ENCODE data around the gene CHCHD3.
"Not testable (repeated sequence)": the region's sequence is repeated elsewhere in the genome, so short reads cannot be mapped to it uniquely, and the experiment has no call there.

Gene CHCHD3

DNA sequence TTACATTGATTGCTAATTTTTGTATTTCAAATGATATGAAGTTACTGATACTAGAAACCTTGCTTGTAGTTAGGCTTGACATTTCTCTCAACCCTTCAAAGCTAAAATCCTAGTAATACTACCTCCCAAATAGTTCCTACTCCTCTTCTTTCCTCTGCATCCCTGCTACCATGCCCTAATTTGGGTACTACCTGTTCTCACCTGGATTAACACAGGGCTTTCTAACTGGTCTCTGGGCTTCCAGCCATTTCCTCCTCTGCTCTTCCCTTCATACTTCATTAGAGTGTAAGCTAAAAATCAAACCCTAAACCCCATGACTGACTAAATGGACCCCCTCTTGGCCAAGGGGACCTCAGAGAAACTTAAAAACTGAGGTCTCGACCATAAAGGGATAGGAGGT is 112.4 kb downstream of the CHCHD3 start:
- Histone ChIP-seq H3K36me3 (ENCODE audit: insufficient read depth) (no peaks in the 10 kb centered on the region), H4K20me1 (ENCODE audit: insufficient read depth) (no peaks in the 10 kb centered on the region), H3K4me2 (peak overlapping the region; percentile 54; the same call in 1 of the 2 replicates), H3K9ac (no peak overlapping the region), H3K27ac (no peak overlapping the region), H2AFZ (ENCODE audit: low read depth) (no peak overlapping the region), H3K79me2 (ENCODE audit: insufficient read depth, low read depth) (peaks cover 7% of the 10 kb centered on the region; the same call in 1 of the 2 replicates), H3K27me3 (ENCODE audit: insufficient read depth, low read depth) (no peaks in the 10 kb centered on the region), H3K4me1 (ENCODE audit: low read depth, poor library complexity, severe bottlenecking) (peaks cover 32% of the 10 kb centered on the region), H3K4me3 (IDR thresholded peaks at IDR 0.05; ENCODE audit: insufficient read depth, low read depth, low read length) (no peak overlapping the region)
- TF ChIP-seq, protein P1, sequence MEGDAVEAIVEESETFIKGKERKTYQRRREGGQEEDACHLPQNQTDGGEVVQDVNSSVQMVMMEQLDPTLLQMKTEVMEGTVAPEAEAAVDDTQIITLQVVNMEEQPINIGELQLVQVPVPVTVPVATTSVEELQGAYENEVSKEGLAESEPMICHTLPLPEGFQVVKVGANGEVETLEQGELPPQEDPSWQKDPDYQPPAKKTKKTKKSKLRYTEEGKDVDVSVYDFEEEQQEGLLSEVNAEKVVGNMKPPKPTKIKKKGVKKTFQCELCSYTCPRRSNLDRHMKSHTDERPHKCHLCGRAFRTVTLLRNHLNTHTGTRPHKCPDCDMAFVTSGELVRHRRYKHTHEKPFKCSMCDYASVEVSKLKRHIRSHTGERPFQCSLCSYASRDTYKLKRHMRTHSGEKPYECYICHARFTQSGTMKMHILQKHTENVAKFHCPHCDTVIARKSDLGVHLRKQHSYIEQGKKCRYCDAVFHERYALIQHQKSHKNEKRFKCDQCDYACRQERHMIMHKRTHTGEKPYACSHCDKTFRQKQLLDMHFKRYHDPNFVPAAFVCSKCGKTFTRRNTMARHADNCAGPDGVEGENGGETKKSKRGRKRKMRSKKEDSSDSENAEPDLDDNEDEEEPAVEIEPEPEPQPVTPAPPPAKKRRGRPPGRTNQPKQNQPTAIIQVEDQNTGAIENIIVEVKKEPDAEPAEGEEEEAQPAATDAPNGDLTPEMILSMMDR (conservative IDR thresholded peaks at IDR 0.05; ENCODE audit: low read depth, low read length) = no peak

DNA sequence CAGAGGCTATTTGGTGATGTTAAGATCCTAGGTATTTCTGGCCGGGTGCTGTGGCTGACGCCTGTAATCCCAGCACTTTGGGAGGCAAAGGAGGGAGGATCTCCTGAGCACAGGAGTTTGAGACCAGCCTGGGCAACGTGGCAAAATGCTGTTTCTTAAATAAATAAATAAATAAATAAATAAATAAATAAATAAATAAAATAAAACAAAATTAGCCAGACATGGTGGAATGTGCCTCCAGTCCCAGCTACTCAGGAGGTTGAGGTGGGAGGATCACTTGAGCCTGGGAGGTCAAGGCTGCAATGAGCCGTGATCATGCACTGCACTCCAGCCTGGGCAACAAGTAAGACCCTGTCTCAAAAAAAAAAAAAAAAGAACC is 114.4 kb downstream of the CHCHD3 start:
- H2AFZ ChIP-seq (ENCODE audit: low read depth); H3K79me2 ChIP-seq (ENCODE audit: insufficient read depth, low read depth); H3K27ac ChIP-seq; H3K36me3 ChIP-seq (ENCODE audit: insufficient read depth); H3K9ac ChIP-seq; H3K27me3 ChIP-seq (ENCODE audit: insufficient read depth, low read depth); H4K20me1 ChIP-seq (ENCODE audit: insufficient read depth); H3K4me3 ChIP-seq (IDR thresholded peaks at IDR 0.05; ENCODE audit: insufficient read depth, low read depth, low read length); H3K4me2 ChIP-seq: not testable (repeated sequence)
- peaks cover 32% of the 10 kb centered on the region for H3K4me1 ChIP-seq (ENCODE audit: low read depth, poor library complexity, severe bottlenecking)

DNA sequence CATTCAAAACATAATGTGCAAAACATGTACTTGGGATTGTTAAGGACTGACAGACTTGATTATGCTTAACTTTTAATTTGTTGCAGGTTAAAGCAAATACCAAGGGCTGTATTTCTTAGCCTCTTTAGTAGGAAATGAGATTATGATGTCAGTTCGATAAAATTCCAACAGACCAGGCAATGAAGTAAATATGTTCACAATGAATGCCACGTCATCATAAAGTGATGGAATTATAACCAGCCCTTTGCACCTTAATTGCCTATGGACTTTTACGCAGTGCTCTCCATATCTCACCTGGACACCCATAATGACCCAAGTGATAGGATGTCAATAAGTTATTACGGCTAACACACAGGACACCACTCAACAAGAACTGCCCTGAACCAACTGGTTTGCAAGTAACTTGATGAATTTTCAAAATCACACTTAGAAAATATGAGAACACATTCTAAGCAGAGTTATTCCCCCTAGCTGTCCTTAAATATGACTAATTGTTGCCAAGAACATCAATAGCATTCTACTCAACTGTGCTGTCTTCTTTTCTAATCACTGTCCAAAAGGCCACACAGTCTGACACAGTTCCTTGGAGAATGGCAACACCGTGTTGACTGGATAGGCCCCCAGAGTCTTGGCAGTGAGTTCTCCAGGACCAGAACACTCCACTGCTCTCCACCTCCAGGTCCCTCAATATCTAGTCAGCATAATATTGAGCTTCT is 115.0 kb downstream of the CHCHD3 start:
- Histone ChIP-seq H3K4me1 (ENCODE audit: low read depth, poor library complexity, severe bottlenecking) (peaks cover 32% of the 10 kb centered on the region), H3K9ac (no peak overlapping the region), H3K36me3 (ENCODE audit: insufficient read depth) (no peaks in the 10 kb centered on the region), H3K4me3 (IDR thresholded peaks at IDR 0.05; ENCODE audit: insufficient read depth, low read depth, low read length) (no peak overlapping the region), H4K20me1 (ENCODE audit: insufficient read depth) (no peaks in the 10 kb centered on the region), H3K27ac (no peak overlapping the region), H3K4me2 (no peak overlapping the region), H3K27me3 (ENCODE audit: insufficient read depth, low read depth) (no peaks in the 10 kb centered on the region), H2AFZ (ENCODE audit: low read depth) (no peak overlapping the region), H3K79me2 (ENCODE audit: insufficient read depth, low read depth) (peaks cover 7% of the 10 kb centered on the region; the same call in 1 of the 2 replicates)
- TF ChIP-seq, protein P1 (conservative IDR thresholded peaks at IDR 0.05; ENCODE audit: low read depth, low read length) = no peak

DNA sequence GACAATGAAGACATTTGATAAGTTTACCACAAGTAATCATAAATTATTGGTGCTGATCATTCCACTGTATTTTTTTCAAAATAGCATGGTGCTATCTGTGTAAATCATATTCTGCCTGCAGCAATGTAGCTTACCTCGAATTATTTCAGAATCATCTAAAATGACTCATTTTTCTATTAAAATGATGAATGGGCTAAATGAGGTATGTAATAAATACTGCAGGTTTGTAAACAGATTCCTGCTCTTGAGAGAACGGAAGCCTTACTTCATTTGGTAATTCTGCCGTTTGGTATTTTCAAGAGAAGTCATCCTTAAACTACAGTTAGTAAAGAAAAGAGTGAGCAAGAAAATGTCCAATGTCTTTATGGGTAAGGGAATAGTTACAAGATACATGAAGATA is 115.9 kb downstream of the CHCHD3 start:
- Histone ChIP-seq H3K9ac (no peak overlapping the region), H4K20me1 (ENCODE audit: insufficient read depth) (no peaks in the 10 kb centered on the region), H3K36me3 (ENCODE audit: insufficient read depth) (no peaks in the 10 kb centered on the region), H3K27me3 (ENCODE audit: insufficient read depth, low read depth) (no peaks in the 10 kb centered on the region), H2AFZ (ENCODE audit: low read depth) (no peak overlapping the region), H3K27ac (no peak overlapping the region), H3K4me2 (no peak overlapping the region), H3K4me3 (IDR thresholded peaks at IDR 0.05; ENCODE audit: insufficient read depth, low read depth, low read length) (no peak overlapping the region), H3K79me2 (ENCODE audit: insufficient read depth, low read depth) (peaks cover 7% of the 10 kb centered on the region; the same call in 1 of the 2 replicates), H3K4me1 (ENCODE audit: low read depth, poor library complexity, severe bottlenecking) (peaks cover 32% of the 10 kb centered on the region)
- TF ChIP-seq, protein P1 (conservative IDR thresholded peaks at IDR 0.05; ENCODE audit: low read depth, low read length) = no peak

DNA sequence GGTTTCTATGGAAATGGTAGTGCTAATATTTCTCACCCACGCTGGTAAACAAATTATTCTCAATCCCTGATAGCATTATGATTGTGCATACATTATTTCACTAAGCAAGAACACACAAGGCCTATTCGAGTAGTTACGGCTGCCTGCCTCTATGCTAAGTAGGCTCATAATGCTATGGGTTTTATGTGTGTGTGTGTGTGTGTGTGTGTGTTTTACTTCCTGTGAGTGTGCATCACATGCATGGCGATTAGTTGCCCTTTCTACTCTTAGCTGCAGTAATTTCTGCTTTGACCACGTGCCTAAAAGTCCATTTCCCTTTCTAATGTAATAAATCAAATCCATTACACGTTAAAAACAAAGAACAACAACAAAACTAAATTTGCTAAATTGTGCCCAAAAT is 117.0 kb downstream of the CHCHD3 start:
- H3K4me3 ChIP-seq (IDR thresholded peaks at IDR 0.05; ENCODE audit: insufficient read depth, low read depth, low read length) = no peak overlapping the region
- no peaks in the 10 kb centered on the region for H3K36me3 ChIP-seq (ENCODE audit: insufficient read depth)
- peaks cover 22% of the 10 kb centered on the region for H3K4me1 ChIP-seq (ENCODE audit: low read depth, poor library complexity, severe bottlenecking)
- H3K9ac ChIP-seq = no peak overlapping the region
- H3K27ac ChIP-seq = no peak overlapping the region
- H3K4me2 ChIP-seq = no peak overlapping the region
- no peaks in the 10 kb centered on the region for H4K20me1 ChIP-seq (ENCODE audit: insufficient read depth)
- no peaks in the 10 kb centered on the region for H3K27me3 ChIP-seq (ENCODE audit: insufficient read depth, low read depth)
- TF ChIP-seq, protein P1 (conservative IDR thresholded peaks at IDR 0.05; ENCODE audit: low read depth, low read length) = no peak
- peaks cover 7% of the 10 kb centered on the region; the same call in 1 of the 2 replicates for H3K79me2 ChIP-seq (ENCODE audit: insufficient read depth, low read depth)
- no peak overlapping the region for H2AFZ ChIP-seq (ENCODE audit: low read depth)
